ENCODE results near the gene RAB31. TPM values are rescaled to one million over a fixed set of nuclear protein-coding genes. Genes with fewer than 3 reads are reported as not detected.

Gene RAB31
- total and polyA plus RNA-seq, 2 of the 13 experiments (the other 11 are each of a cell fraction or from before 2014, with no cell fraction given), result 1.1 to 1.7 TPM

GRCh38 chr18:9732031-9732430 lies 23.9 kb downstream of the RAB31 start:
- no peak overlapping the region for H2AFZ ChIP-seq (ENCODE audit: low read length)
- H3K27ac ChIP-seq (ENCODE audit: extremely low read length, insufficient read depth, low read length), result no peak overlapping the region
- intact Hi-C loops (cut with micrococcal nuclease; ENCODE audit: unreplicated experiment), result no loop called here
- H3K4me1 ChIP-seq (ENCODE audit: insufficient read depth, low read length), result peaks cover 24% of the 10 kb centered on the region
- no peaks in the 10 kb centered on the region; a peak in 1 of 5 replicates for H3K27me3 ChIP-seq (ENCODE audit: control insufficient read depth in 1 of 2, insufficient read depth in 2 of 2, low read length in 2 of 2)
- no peaks in the 10 kb centered on the region for H4K20me1 ChIP-seq (ENCODE audit: insufficient read depth, low read length)
- ChIA-PET POLR2A (no interaction called here), CTCF (ENCODE audit: low intra/inter-chr PET ratio, low total read pairs) (no interaction called here)
- FAIRE-seq (no peak), ATAC-seq (no peak), DNase-seq (ENCODE audit: low spot score) (no peak)
- H3K9ac ChIP-seq (ENCODE audit: insufficient read depth, low read depth, low read length), result no peak overlapping the region
- no peak overlapping the region for H3K4me2 ChIP-seq (ENCODE audit: low read depth, low read length)
- 77% methylated on average over 9 of the region's 9 CpGs for WGBS (ENCODE audit: low lambda C conversion rate)
- no peaks in the 10 kb centered on the region for H3K36me3 ChIP-seq (replicated peaks in 1 of 2; ENCODE audit: control insufficient read depth in 1 of 2, insufficient read depth in 2 of 2, low read length in 2 of 2)
- H3K79me2 ChIP-seq (ENCODE audit: insufficient read depth, low read length), result no peaks in the 10 kb centered on the region
- no peaks in the 10 kb centered on the region for H3K9me3 ChIP-seq (ENCODE audit: low read length)
- no peak overlapping the region for H3K4me3 ChIP-seq (replicated peaks in 1 of 3; ENCODE audit: insufficient read depth in 1 of 3, low read depth in 2 of 3, low read length in 3 of 3)
- in situ Hi-C loops (cut with HindIII; ENCODE audit: extremely low pct_ligation_motif_present, low pct_unique_long_range_greater_than_20kb), result no loop called here
- TF ChIP-seq STAG1 (CRISPR knock-in tag; IDR thresholded peaks at IDR 0.05) (no peak), RNF2 (conservative IDR thresholded peaks at IDR 0.05; ENCODE audit: low read depth) (no peak), SMC3 (IDR thresholded peaks at IDR 0.05; ENCODE audit: low read length) (no peak), CHD4 (IDR thresholded peaks at IDR 0.05; ENCODE audit: borderline replicate concordance, low read length) (no peak), ZBTB43 (CRISPR knock-in tag; conservative IDR thresholded peaks at IDR 0.05) (no peak), TCF12 (IDR thresholded peaks at IDR 0.05) (no peak), TCF12 (CRISPR knock-in tag; IDR thresholded peaks at IDR 0.05) (no peak), NCOA2 (CRISPR knock-in tag; IDR thresholded peaks at IDR 0.05) (no peak), ZNF629 (CRISPR knock-in tag; conservative IDR thresholded peaks at IDR 0.05) (no peak), ZMYM3 (CRISPR knock-in tag; IDR thresholded peaks at IDR 0.05) (no peak), ZNF33A (CRISPR knock-in tag; IDR thresholded peaks at IDR 0.05; ENCODE audit: borderline replicate concordance) (no peak)
- TF ChIP-seq, protein P1, sequence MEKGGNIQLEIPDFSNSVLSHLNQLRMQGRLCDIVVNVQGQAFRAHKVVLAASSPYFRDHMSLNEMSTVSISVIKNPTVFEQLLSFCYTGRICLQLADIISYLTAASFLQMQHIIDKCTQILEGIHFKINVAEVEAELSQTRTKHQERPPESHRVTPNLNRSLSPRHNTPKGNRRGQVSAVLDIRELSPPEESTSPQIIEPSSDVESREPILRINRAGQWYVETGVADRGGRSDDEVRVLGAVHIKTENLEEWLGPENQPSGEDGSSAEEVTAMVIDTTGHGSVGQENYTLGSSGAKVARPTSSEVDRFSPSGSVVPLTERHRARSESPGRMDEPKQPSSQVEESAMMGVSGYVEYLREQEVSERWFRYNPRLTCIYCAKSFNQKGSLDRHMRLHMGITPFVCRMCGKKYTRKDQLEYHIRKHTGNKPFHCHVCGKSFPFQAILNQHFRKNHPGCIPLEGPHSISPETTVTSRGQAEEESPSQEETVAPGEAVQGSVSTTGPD (CRISPR knock-in tag; IDR thresholded peaks at IDR 0.05), result no peak
- BruUV-seq (replicated peaks), result no TSS peak
